Natural killer cell (primary cell): ENCODE data around the gene LEPR. TPM values are rescaled to one million over a fixed set of nuclear protein-coding genes. Genes with fewer than 3 reads are reported as not detected.
"Not testable (repeated sequence)": the region's sequence is repeated elsewhere in the genome, so short reads cannot be mapped to it uniquely, and the experiment has no call there.

Experiments used
- ATAC-seq, 3 donors: fragments of 150-1000 bp in 2 of 3; fragments of 200-7000 bp in 1 of 3; cut with Tn5 transposase; 1 replicate in 1 of 3; 2 replicates in 2 of 3; pipeline ENCODE4 v1.10.0; 2021; ENCODE audit warnings: mild to moderate bottlenecking in 2 of 3, moderate library complexity in 2 of 3
- DNase-seq, 2 donors: peaks; one replicate each; pipeline versions ENCODE4 v3.0.0 to v3.0.0-alpha.2; 2013 to 2021; ENCODE audit warnings: mixed read lengths in 1 of 2
- H3K27ac ChIP-seq: one replicate; pipeline ENCODE4 v1.5.1; 2013; ENCODE audit warnings: mild to moderate bottlenecking, low read length
- H3K27me3 ChIP-seq: one replicate; pipeline ENCODE4 v1.6.1; 2013; ENCODE audit warnings: low read length; ENCODE audit not compliant: control insufficient read depth, insufficient read depth
- H3K36me3 ChIP-seq: one replicate; pipeline ENCODE4 v1.6.1; 2013; ENCODE audit warnings: low read length; ENCODE audit not compliant: control insufficient read depth, insufficient read depth
- H3K4me1 ChIP-seq: one replicate; pipeline ENCODE4 v1.6.1; 2013; ENCODE audit warnings: low read length; ENCODE audit not compliant: control insufficient read depth, insufficient read depth
- H3K4me3 ChIP-seq: one replicate; pipeline ENCODE4 v1.5.1; 2013; ENCODE audit warnings: low read length
- H3K9me3 ChIP-seq: one replicate; pipeline ENCODE4 v1.6.1; 2013; ENCODE audit warnings: low read length; ENCODE audit not compliant: control insufficient read depth, insufficient read depth
- H3K27ac Mint-ChIP-seq, 2 donors: one replicate each; pipeline ENCODE4 v1.8.0; 2022; ENCODE audit warnings: mild to moderate bottlenecking in 2 of 2, mixed read lengths in 2 of 2, moderate library complexity in 1 of 2
- H3K27me3 Mint-ChIP-seq, 2 donors: one replicate each; pipeline ENCODE4 v1.8.0; 2022; ENCODE audit warnings: low read depth in 2 of 2, mixed read lengths in 2 of 2
- H3K36me3 Mint-ChIP-seq: one replicate; pipeline ENCODE4 v1.8.0; 2022; ENCODE audit warnings: mixed read lengths
- H3K4me1 Mint-ChIP-seq, 2 donors: one replicate each; pipeline ENCODE4 v1.8.0; 2022; ENCODE audit warnings: mixed read lengths in 2 of 2
- H3K4me3 Mint-ChIP-seq: one replicate; pipeline ENCODE4 v1.8.0; 2022; ENCODE audit warnings: mild to moderate bottlenecking, moderate library complexity, mixed read lengths
- H3K9me3 Mint-ChIP-seq, 2 donors: one replicate each; pipeline ENCODE4 v1.8.0; 2022; ENCODE audit warnings: mixed read lengths in 2 of 2
- CTCF ChIP-seq: fragments of 200-600 bp; IDR thresholded peaks from one replicate; pipeline ENCODE4 v1.8.0; 2022; ENCODE audit warnings: antibody characterized with exemption
- WGBS: methylation state at CpG from one replicate; pipeline ENCODE4 v1.1.7; 2013; ENCODE audit warnings: missing lambda C conversion rate; ENCODE audit not compliant: insufficient coverage; 5-methylcytosine and 5-hydroxymethylcytosine counted together
- intact Hi-C: fragments of 100-400 bp; cut with micrococcal nuclease; formaldehyde crosslinking; loops from one replicate; pipeline ENCODE4 v1.14.2; 2022
- total RNA-seq, 4 donors: library from RNA; stranded (reverse); fragments of 120-200 nt in 1 of 4; gene quantifications; one replicate each; pipeline versions ENCODE4 v1.2.3 to v1.2.4, GENCODE V29; 2013 to 2022

The LEPR gene
- total RNA-seq, 3 donors from 2014 or later (not counting 1 experiment from before 2014, with no cell fraction given), result 2.0 to 3.6 (median 2.1) TPM

DNA sequence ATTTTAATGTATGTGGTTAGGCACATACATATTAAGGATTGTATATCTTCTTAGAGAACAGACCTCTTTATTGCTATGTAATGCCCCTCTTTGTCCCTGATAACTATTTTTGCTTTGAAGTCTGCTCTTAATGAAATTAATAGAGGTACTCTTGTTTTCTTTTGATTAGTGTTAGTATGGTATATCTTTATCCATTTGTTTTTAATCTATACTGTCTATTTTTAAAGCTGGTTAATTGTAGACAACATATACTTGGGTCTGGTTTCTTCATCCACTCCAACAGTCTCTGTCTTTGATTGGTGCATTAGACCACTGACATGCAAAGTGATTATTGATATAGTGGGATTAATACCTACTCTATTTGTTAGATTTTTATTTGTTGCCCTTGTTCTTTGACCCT is 36.0 kb downstream of the LEPR start:
- peaks cover 15 to 17% of the 10 kb centered on the region in 2 donors for H3K4me1 Mint-ChIP-seq
- no peaks in the 10 kb centered on the region for H3K27me3 Mint-ChIP-seq
- H3K27me3 ChIP-seq, result no peaks in the 10 kb centered on the region
- H3K36me3 Mint-ChIP-seq, result no peaks in the 10 kb centered on the region
- TF ChIP-seq CTCF, result no peak
- H3K27ac Mint-ChIP-seq, result no peak overlapping the region
- H3K4me3 Mint-ChIP-seq, result no peak overlapping the region
- no peak overlapping the region for H3K4me3 ChIP-seq
- peaks cover 5% of the 10 kb centered on the region in 2 donors for H3K9me3 Mint-ChIP-seq
- no peak overlapping the region for H3K27ac ChIP-seq
- H3K9me3 ChIP-seq, result no peaks in the 10 kb centered on the region
- no peaks in the 10 kb centered on the region for H3K4me1 ChIP-seq
- H3K36me3 ChIP-seq, result no peaks in the 10 kb centered on the region
- intact Hi-C loops, result no loop called here
- DNase-seq (no peak), ATAC-seq (no peak)

GRCh38 chr1:65457868-65458267 is 37.4 kb downstream of the LEPR start:
- Histone ChIP-seq H3K36me3 (no peaks in the 10 kb centered on the region), H3K4me1 (no peaks in the 10 kb centered on the region), H3K9me3 (no peaks in the 10 kb centered on the region), H3K27me3 (no peaks in the 10 kb centered on the region), H3K4me3 (no peak overlapping the region), H3K27ac (no peak overlapping the region)
- intact Hi-C loops, result no loop called here
- Mint-ChIP-seq H3K36me3 (no peaks in the 10 kb centered on the region), H3K27ac (peak overlapping the region in 1 of 2 donors; percentile 7), H3K4me3 (no peak overlapping the region), H3K9me3 (peaks cover 5% of the 10 kb centered on the region in 2 donors), H3K4me1 (peaks cover 15 to 17% of the 10 kb centered on the region in 2 donors), H3K27me3 (no peaks in the 10 kb centered on the region)
- no peak for ATAC-seq
- no peak for DNase-seq
- TF ChIP-seq CTCF, result no peak

DNA sequence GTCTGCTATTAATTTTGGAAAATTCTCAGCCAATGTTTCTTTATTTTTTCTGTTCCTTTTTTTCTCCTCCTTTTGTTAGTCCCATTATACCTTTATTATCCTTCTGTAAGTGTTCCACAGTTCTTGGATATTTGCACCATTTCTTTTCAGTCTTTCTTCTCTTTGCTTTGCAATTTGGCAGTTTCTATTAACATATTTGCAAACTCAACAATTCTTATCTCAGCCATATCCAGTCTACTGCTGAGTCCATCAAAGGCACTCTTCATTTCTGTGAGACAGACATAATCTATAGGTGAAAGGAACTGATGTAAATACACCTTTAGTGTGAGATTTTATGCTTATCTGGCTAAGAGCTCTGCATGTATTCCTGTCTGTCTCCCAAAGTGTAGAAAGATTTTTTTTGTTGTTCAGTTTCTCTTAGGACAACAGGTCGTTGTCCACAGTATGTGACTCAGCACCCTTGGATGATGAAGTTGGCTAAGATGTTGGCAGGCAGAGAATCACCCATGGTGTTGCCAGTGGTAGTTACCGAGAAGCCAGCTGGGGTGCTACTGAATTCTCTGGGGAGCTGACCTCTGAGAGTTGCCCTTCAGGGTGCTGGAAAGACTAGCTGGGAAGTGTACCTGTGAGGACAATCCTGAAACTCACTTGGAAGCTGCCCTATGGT is 38.4 kb downstream of the LEPR start:
- H3K4me1 Mint-ChIP-seq, result peaks cover 15 to 17% of the 10 kb centered on the region in 2 donors
- TF ChIP-seq CTCF, result no peak
- no peak overlapping the region for H3K27ac Mint-ChIP-seq
- DNase-seq, result no peak
- H3K27me3 Mint-ChIP-seq, result no peaks in the 10 kb centered on the region
- no peak for ATAC-seq
- H3K4me3 Mint-ChIP-seq, result no peak overlapping the region
- WGBS, result 88% methylated on average over 2 of the region's 2 CpGs
- Histone ChIP-seq H3K36me3 (no peaks in the 10 kb centered on the region), H3K4me3 (no peak overlapping the region), H3K4me1 (no peaks in the 10 kb centered on the region), H3K27me3 (no peaks in the 10 kb centered on the region), H3K27ac (no peak overlapping the region), H3K9me3 (no peaks in the 10 kb centered on the region)
- intact Hi-C loops, result no loop called here
- H3K9me3 Mint-ChIP-seq, result peaks cover 2 to 3% of the 10 kb centered on the region in 2 donors
- no peaks in the 10 kb centered on the region for H3K36me3 Mint-ChIP-seq

- no peak for ATAC-seq
- H3K4me3 ChIP-seq, result no peak overlapping the region
- peaks cover 2 to 3% of the 10 kb centered on the region in 2 donors for H3K9me3 Mint-ChIP-seq
- H3K4me1 Mint-ChIP-seq, result peaks cover 15 to 17% of the 10 kb centered on the region in 2 donors
- H3K9me3 ChIP-seq, result no peaks in the 10 kb centered on the region
- H3K27ac Mint-ChIP-seq, result no peak overlapping the region
- H3K27me3 Mint-ChIP-seq, result no peaks in the 10 kb centered on the region
- WGBS, result 94% methylated on average over 1 of the region's 1 CpG
- no peaks in the 10 kb centered on the region for H3K4me1 ChIP-seq
- peak in 1 of 2 donors; percentile 17 for DNase-seq
- no peaks in the 10 kb centered on the region for H3K36me3 ChIP-seq
- H3K4me3 Mint-ChIP-seq, result no peak overlapping the region
- no peaks in the 10 kb centered on the region for H3K27me3 ChIP-seq
- no peak overlapping the region for H3K27ac ChIP-seq
- intact Hi-C loops, result no loop called here
- no peak for TF ChIP-seq CTCF
- no peaks in the 10 kb centered on the region for H3K36me3 Mint-ChIP-seq
Observed at GRCh38 chr1:65459397-65459768, 38.9 kb downstream of the LEPR start.

DNA sequence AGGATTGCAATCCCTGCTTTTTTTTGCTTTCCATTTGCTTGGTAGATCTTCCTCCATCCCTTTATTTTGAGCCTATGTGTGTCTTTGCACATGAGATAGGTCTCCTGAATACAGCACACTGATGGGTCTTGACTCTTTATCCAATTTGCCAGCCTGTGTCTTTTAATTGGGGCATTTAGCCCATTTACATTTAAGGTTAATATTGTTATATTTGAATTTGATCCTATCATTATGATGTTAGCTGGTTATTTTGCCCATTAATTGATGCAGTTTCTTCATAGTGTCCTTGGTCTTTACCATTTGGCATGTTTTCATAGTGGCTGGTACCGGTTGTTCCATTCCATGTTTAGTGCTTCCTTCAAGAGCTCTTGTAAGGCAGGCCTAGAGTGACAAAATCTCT is 45.4 kb downstream of the LEPR start:
- H3K4me3 ChIP-seq, H3K4me1 ChIP-seq, H3K9me3 Mint-ChIP-seq, H3K36me3 Mint-ChIP-seq, H3K27ac Mint-ChIP-seq, H3K4me3 Mint-ChIP-seq, H3K27ac ChIP-seq, H3K9me3 ChIP-seq, DNase-seq, H3K27me3 ChIP-seq, H3K36me3 ChIP-seq, H3K4me1 Mint-ChIP-seq, H3K27me3 Mint-ChIP-seq, ATAC-seq, intact Hi-C loops: not testable (repeated sequence)
- WGBS, result 100% methylated on average over 1 of the region's 1 CpG
